Inferior parietal cortex (tissue), 1 donor: Measurements from ENCODE around the gene PCARE.

Experiments used
- DNase-seq: peaks from one replicate; pipeline ENCODE4 v3.0.0-alpha.2; 2016; ENCODE audit errors: extremely low spot score

Gene PCARE

GRCh38 chr2:29039718-29040480, 34.4 kb downstream of the PCARE start:
- DNase-seq: no peak

GRCh38 chr2:29035016-29035745, 39.1 kb downstream of the PCARE start:
- no peak for DNase-seq

GRCh38 chr2:29033656-29034055, 40.7 kb downstream of the PCARE start:
- no peak for DNase-seq

- DNase-seq: no peak
These were observed 41.2 kb downstream of the PCARE start for GRCh38 chr2:29033172-29033571.

- DNase-seq: no peak
These were observed 42.1 kb downstream of the PCARE start for GRCh38 chr2:29032189-29032588.

GRCh38 chr2:29031046-29031445, 43.3 kb downstream of the PCARE start:
- no peak for DNase-seq

GRCh38 chr2:29025711-29026110, 48.6 kb downstream of the PCARE start:
- DNase-seq: no peak

GRCh38 chr2:29024882-29025430, 49.4 kb downstream of the PCARE start:
- no peak for DNase-seq

GRCh38 chr2:29023188-29023587, 51.1 kb downstream of the PCARE start:
- no peak for DNase-seq

- no peak for DNase-seq
These were observed 51.6 kb downstream of the PCARE start for GRCh38 chr2:29022679-29023078.

GRCh38 chr2:29021886-29022285, 52.4 kb downstream of the PCARE start:
- DNase-seq: no peak

- no peak for DNase-seq
These were observed 56.4 kb downstream of the PCARE start for GRCh38 chr2:29017716-29018435.

GRCh38 chr2:29016504-29016903, 57.8 kb downstream of the PCARE start:
- DNase-seq: no peak

GRCh38 chr2:29015701-29016470, 58.4 kb downstream of the PCARE start:
- no peak for DNase-seq

- DNase-seq: no peak
These were observed 59.4 kb downstream of the PCARE start for GRCh38 chr2:29014811-29015421.

- DNase-seq: no peak
These were observed 60.0 kb downstream of the PCARE start for GRCh38 chr2:29014331-29014730.

- no peak for DNase-seq
These were observed 61.1 kb downstream of the PCARE start for GRCh38 chr2:29013057-29013780.

- DNase-seq: no peak
These were observed 62.1 kb downstream of the PCARE start for GRCh38 chr2:29012211-29012681.
